BLaER1 (cell line): ENCODE measurements around the gene EXOC6B.

Source experiments
- H3K27ac ChIP-seq: shearing (Covaris generic); formaldehyde crosslinking; 2 replicates; pipeline ENCODE4 v1.8.1; 2022
- H3K27me3 ChIP-seq: shearing (Covaris generic); formaldehyde crosslinking; 2 replicates; pipeline ENCODE4 v1.8.1; 2022
- H3K36me3 ChIP-seq: shearing (Covaris generic); formaldehyde crosslinking; 2 replicates; pipeline ENCODE4 v1.8.1; 2022
- H3K4me1 ChIP-seq: shearing (Covaris generic); formaldehyde crosslinking; 2 replicates; pipeline ENCODE4 v1.8.1; 2022
- H3K4me2 ChIP-seq: shearing (Covaris generic); formaldehyde crosslinking; 2 replicates; pipeline ENCODE4 v1.8.1; 2022
- H3K4me3 ChIP-seq: shearing (Covaris generic); formaldehyde crosslinking; 2 replicates; pipeline ENCODE4 v1.8.1; 2022
- H3K9ac ChIP-seq: shearing (Covaris generic); formaldehyde crosslinking; 2 replicates; pipeline ENCODE4 v1.8.1; 2022
- H3K9me3 ChIP-seq: shearing (Covaris generic); formaldehyde crosslinking; 2 replicates; pipeline ENCODE4 v1.8.1; 2022
- H4K20me1 ChIP-seq: shearing (Covaris generic); formaldehyde crosslinking; 2 replicates; pipeline ENCODE4 v1.8.1; 2022
- Cebpa-rat ChIP-seq: shearing (Covaris generic); IDR thresholded peaks from 2 replicates; pipeline ENCODE4 v1.8.1; 2022

The EXOC6B gene

GRCh38 chr2:72220170-72220569, 605.7 kb downstream of the EXOC6B start:
- no peak overlapping the region for H3K27ac ChIP-seq
- no peak for TF ChIP-seq Cebpa-rat
- peaks cover 4% of the 10 kb centered on the region; the same call in 1 of the 2 replicates for H3K4me1 ChIP-seq
- H3K9ac ChIP-seq = no peak overlapping the region
- no peaks in the 10 kb centered on the region for H4K20me1 ChIP-seq
- H3K4me2 ChIP-seq = no peak overlapping the region
- no peaks in the 10 kb centered on the region for H3K9me3 ChIP-seq
- H3K36me3 ChIP-seq = no peaks in the 10 kb centered on the region
- no peaks in the 10 kb centered on the region for H3K27me3 ChIP-seq
- no peak overlapping the region for H3K4me3 ChIP-seq

GRCh38 chr2:72214429-72215143, 611.2 kb downstream of the EXOC6B start:
- Histone ChIP-seq H3K27ac (no peak overlapping the region), H3K4me3 (no peak overlapping the region), H3K4me1 (peaks cover 4% of the 10 kb centered on the region; the same call in 1 of the 2 replicates), H3K9me3 (no peaks in the 10 kb centered on the region), H4K20me1 (no peaks in the 10 kb centered on the region), H3K27me3 (no peaks in the 10 kb centered on the region), H3K36me3 (no peaks in the 10 kb centered on the region), H3K4me2 (no peak overlapping the region), H3K9ac (no peak overlapping the region)
- no peak for TF ChIP-seq Cebpa-rat

DNA sequence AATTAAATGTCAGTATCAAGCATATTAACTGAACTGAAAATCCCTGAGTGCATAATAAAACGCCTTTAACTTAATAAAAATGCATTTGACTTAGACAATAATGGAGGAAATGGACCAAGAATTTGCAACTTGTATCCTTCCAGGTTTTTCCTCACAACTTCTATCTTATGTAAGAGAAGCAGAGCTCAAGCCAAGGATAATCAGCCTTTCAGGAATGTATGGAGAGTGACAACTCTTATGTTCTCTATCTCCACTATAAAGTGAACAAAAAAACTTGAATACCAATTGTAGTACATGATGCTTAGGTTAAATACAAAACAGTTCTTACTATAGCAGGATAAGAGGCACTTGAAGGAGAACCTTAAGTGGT, 613.4 kb downstream of the EXOC6B start:
- no peak for TF ChIP-seq Cebpa-rat
- Histone ChIP-seq H3K4me1 (no peaks in the 10 kb centered on the region), H3K27me3 (no peaks in the 10 kb centered on the region)

GRCh38 chr2:72211777-72212485, 613.9 kb downstream of the EXOC6B start:
- no peak overlapping the region for H3K9ac ChIP-seq
- no peaks in the 10 kb centered on the region for H3K4me1 ChIP-seq
- no peak for TF ChIP-seq Cebpa-rat
- H3K9me3 ChIP-seq = no peaks in the 10 kb centered on the region
- no peak overlapping the region for H3K4me3 ChIP-seq
- H3K4me2 ChIP-seq = no peak overlapping the region
- no peaks in the 10 kb centered on the region for H3K36me3 ChIP-seq
- H3K27me3 ChIP-seq = no peaks in the 10 kb centered on the region
- no peak overlapping the region for H3K27ac ChIP-seq
- H4K20me1 ChIP-seq = no peaks in the 10 kb centered on the region

More for the DNA sequence above, 613.4 kb downstream of the EXOC6B start:
- Histone ChIP-seq H3K4me3 (no peak overlapping the region), H3K9me3 (no peaks in the 10 kb centered on the region), H4K20me1 (no peaks in the 10 kb centered on the region), H3K36me3 (no peaks in the 10 kb centered on the region), H3K9ac (no peak overlapping the region), H3K27ac (no peak overlapping the region), H3K4me2 (no peak overlapping the region)

- TF ChIP-seq Cebpa-rat = no peak
Measured at GRCh38 chr2:72211350-72211749, 614.5 kb downstream of the EXOC6B start.

GRCh38 chr2:72210470-72210869, 615.4 kb downstream of the EXOC6B start:
- no peak for TF ChIP-seq Cebpa-rat
- no peak overlapping the region for H3K4me2 ChIP-seq

More at GRCh38 chr2:72211350-72211749, 614.5 kb downstream of the EXOC6B start:
- no peaks in the 10 kb centered on the region for H3K4me1 ChIP-seq
- no peak overlapping the region for H3K27ac ChIP-seq
- H3K36me3 ChIP-seq = no peaks in the 10 kb centered on the region
- no peaks in the 10 kb centered on the region for H4K20me1 ChIP-seq
- no peak overlapping the region for H3K4me2 ChIP-seq
- H3K9me3 ChIP-seq = no peaks in the 10 kb centered on the region
- H3K9ac ChIP-seq = no peak overlapping the region
- no peaks in the 10 kb centered on the region for H3K27me3 ChIP-seq
- H3K4me3 ChIP-seq = no peak overlapping the region

DNA sequence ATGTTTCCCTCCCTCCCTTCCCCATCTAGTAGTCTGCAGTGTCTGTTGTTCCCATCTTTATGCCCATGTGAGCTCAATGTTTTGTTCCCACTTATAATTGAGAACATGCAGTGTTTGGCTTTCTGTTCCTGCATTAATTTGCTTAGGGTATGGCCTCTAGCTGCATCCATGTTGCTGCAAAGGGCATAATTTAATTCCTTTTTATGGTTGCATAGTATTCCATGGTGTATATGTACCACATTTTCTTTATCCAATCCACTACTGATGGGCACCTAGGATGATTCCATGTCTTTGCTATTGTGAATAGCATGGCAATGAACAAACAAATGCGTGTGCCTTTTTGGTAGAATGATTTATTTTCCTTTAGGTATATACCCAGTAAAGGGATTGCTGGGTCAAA, 617.6 kb downstream of the EXOC6B start:
- H3K27me3 ChIP-seq = no peaks in the 10 kb centered on the region
- H3K36me3 ChIP-seq = no peaks in the 10 kb centered on the region
- H3K4me2 ChIP-seq = no peak overlapping the region
- TF ChIP-seq Cebpa-rat = no peak
- no peak overlapping the region for H3K27ac ChIP-seq
- H3K4me3 ChIP-seq = no peak overlapping the region
- no peaks in the 10 kb centered on the region for H3K4me1 ChIP-seq
- H4K20me1 ChIP-seq = no peaks in the 10 kb centered on the region
- H3K9me3 ChIP-seq = no peaks in the 10 kb centered on the region
- no peak overlapping the region for H3K9ac ChIP-seq

More at GRCh38 chr2:72210470-72210869, 615.4 kb downstream of the EXOC6B start:
- H3K27me3 ChIP-seq = no peaks in the 10 kb centered on the region
- no peak overlapping the region for H3K4me3 ChIP-seq
- H3K4me1 ChIP-seq = no peaks in the 10 kb centered on the region
- no peaks in the 10 kb centered on the region for H3K36me3 ChIP-seq
- H4K20me1 ChIP-seq = no peaks in the 10 kb centered on the region
- H3K27ac ChIP-seq = no peak overlapping the region
- H3K9me3 ChIP-seq = no peaks in the 10 kb centered on the region
- no peak overlapping the region for H3K9ac ChIP-seq

DNA sequence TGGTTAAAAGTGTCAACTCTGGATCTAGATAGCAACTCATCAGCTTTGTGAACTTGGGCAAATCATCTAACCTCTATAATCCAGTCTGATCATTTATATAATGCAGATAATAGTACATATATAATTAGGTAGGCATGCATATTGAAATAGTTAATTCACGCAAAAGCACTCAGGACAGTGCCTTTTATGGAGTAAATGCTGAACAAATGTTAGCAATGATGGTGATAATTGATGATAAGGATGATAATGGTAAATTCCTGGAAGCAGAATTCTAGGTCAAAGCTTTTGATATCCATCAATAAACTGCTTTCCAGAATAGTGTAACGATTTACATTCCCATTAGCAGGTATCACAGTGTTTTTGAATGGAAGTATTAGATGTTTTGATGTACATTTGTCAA, 618.5 kb downstream of the EXOC6B start:
- H3K4me1 ChIP-seq = no peaks in the 10 kb centered on the region
- no peak overlapping the region for H3K4me3 ChIP-seq
- no peaks in the 10 kb centered on the region for H4K20me1 ChIP-seq
- TF ChIP-seq Cebpa-rat = no peak
- H3K4me2 ChIP-seq = no peak overlapping the region
- no peaks in the 10 kb centered on the region for H3K36me3 ChIP-seq
- H3K9me3 ChIP-seq = no peaks in the 10 kb centered on the region
- no peak overlapping the region for H3K27ac ChIP-seq
- H3K27me3 ChIP-seq = no peaks in the 10 kb centered on the region
- no peak overlapping the region for H3K9ac ChIP-seq

- TF ChIP-seq Cebpa-rat = no peak
- Histone ChIP-seq H3K36me3 (no peaks in the 10 kb centered on the region), H3K9ac (no peak overlapping the region), H3K4me2 (no peak overlapping the region), H3K4me3 (no peak overlapping the region), H3K27me3 (no peaks in the 10 kb centered on the region), H3K27ac (no peak overlapping the region), H4K20me1 (no peaks in the 10 kb centered on the region), H3K4me1 (no peaks in the 10 kb centered on the region), H3K9me3 (no peaks in the 10 kb centered on the region)
Measured at GRCh38 chr2:72205504-72205881, 620.3 kb downstream of the EXOC6B start.

- Histone ChIP-seq H3K27me3 (no peaks in the 10 kb centered on the region), H3K9ac (no peak overlapping the region), H3K36me3 (no peaks in the 10 kb centered on the region), H3K9me3 (no peaks in the 10 kb centered on the region), H3K27ac (no peak overlapping the region), H3K4me2 (no peak overlapping the region), H3K4me3 (no peak overlapping the region), H4K20me1 (no peaks in the 10 kb centered on the region), H3K4me1 (no peaks in the 10 kb centered on the region)
- TF ChIP-seq Cebpa-rat = no peak
Measured at GRCh38 chr2:72204786-72205503, 620.9 kb downstream of the EXOC6B start.
